ENCODE results near the gene UBR3. TPM values are rescaled to one million over a fixed set of nuclear protein-coding genes. Genes with fewer than 3 reads are reported as not detected.

The UBR3 gene
- polyA plus RNA-seq, 1 donor from 2014 or later, result 75.2 TPM

- no peak for TF ChIP-seq SMC3 (conservative IDR thresholded peaks at IDR 0.05; ENCODE audit: poor library complexity)
- no peak for TF ChIP-seq MXI1 (conservative IDR thresholded peaks at IDR 0.05; ENCODE audit: poor library complexity, severe bottlenecking)
- no peak for TF ChIP-seq RAD21 (conservative IDR thresholded peaks at IDR 0.05)
- TF ChIP-seq POLR2AphosphoS5 (IDR thresholded peaks at IDR 0.05), result no peak
- no peak for TF ChIP-seq CTCF (IDR thresholded peaks at IDR 0.05; ENCODE audit: poor library complexity, severe bottlenecking)
- TF ChIP-seq EZH2 (IDR thresholded peaks at IDR 0.05; ENCODE audit: borderline replicate concordance, insufficient read depth, low read length, poor library complexity, severe bottlenecking), result no peak
- TF ChIP-seq REST (IDR thresholded peaks at IDR 0.05; ENCODE audit: borderline replicate concordance), result no peak
- no peak for TF ChIP-seq EP300 (conservative IDR thresholded peaks at IDR 0.05; ENCODE audit: poor library complexity, severe bottlenecking)
- TF ChIP-seq TAF1 (IDR thresholded peaks at IDR 0.05; ENCODE audit: low read depth), result no peak
- Histone ChIP-seq H3K27ac (ENCODE audit: low read length) (no peak overlapping the region), H3K9me3 (ENCODE audit: low read length) (no peaks in the 10 kb centered on the region)
Observed at GRCh38 chr2:170063456-170064235, 236.4 kb downstream of the UBR3 start.

GRCh38 chr2:170070778-170071177 is 243.5 kb downstream of the UBR3 start:
- no peak overlapping the region for H3K4me2 ChIP-seq (ENCODE audit: low read length)
- H3K9me2 ChIP-seq (ENCODE audit: insufficient read depth, low read length), result no peaks in the 10 kb centered on the region
- no peaks in the 10 kb centered on the region for H4K20me1 ChIP-seq (ENCODE audit: insufficient read depth)
- no peak overlapping the region for H3K4me3 ChIP-seq (ENCODE audit: low read length)
- H3K27ac ChIP-seq (ENCODE audit: low read length), result no peak overlapping the region
- peaks cover 6% of the 10 kb centered on the region for H3K9me3 ChIP-seq (ENCODE audit: low read length)
- no peaks in the 10 kb centered on the region for H3K79me2 ChIP-seq (replicated peaks; ENCODE audit: insufficient read depth, low read length)
- TF ChIP-seq EP300 (conservative IDR thresholded peaks at IDR 0.05; ENCODE audit: poor library complexity, severe bottlenecking), result no peak
- no peak for TF ChIP-seq TAF1 (IDR thresholded peaks at IDR 0.05; ENCODE audit: low read depth)
- TF ChIP-seq REST (IDR thresholded peaks at IDR 0.05; ENCODE audit: borderline replicate concordance), result no peak
- TF ChIP-seq MXI1 (conservative IDR thresholded peaks at IDR 0.05; ENCODE audit: poor library complexity, severe bottlenecking), result no peak
- H3K36me3 ChIP-seq (ENCODE audit: insufficient read depth, low read length), result peaks cover 15% of the 10 kb centered on the region
- H3K9ac ChIP-seq (ENCODE audit: low read length), result no peak overlapping the region
- H3K27me3 ChIP-seq (ENCODE audit: insufficient read depth, low read depth, low read length), result no peaks in the 10 kb centered on the region
- no peaks in the 10 kb centered on the region for H3F3A ChIP-seq (ENCODE audit: insufficient read depth, low read length, poor library complexity, severe bottlenecking)
- H2AFZ ChIP-seq (ENCODE audit: low read depth, low read length), result no peak overlapping the region

More at GRCh38 chr2:170063456-170064235, 236.4 kb downstream of the UBR3 start:
- no peaks in the 10 kb centered on the region for H4K20me1 ChIP-seq (ENCODE audit: insufficient read depth)
- H3F3A ChIP-seq (ENCODE audit: insufficient read depth, low read length, poor library complexity, severe bottlenecking), result no peaks in the 10 kb centered on the region
- no peak overlapping the region for H3K9ac ChIP-seq (ENCODE audit: low read length)
- H3K79me2 ChIP-seq (replicated peaks; ENCODE audit: insufficient read depth, low read length), result no peaks in the 10 kb centered on the region
- H3K27me3 ChIP-seq (ENCODE audit: insufficient read depth, low read depth, low read length), result no peaks in the 10 kb centered on the region
- H3K4me2 ChIP-seq (ENCODE audit: low read length), result no peak overlapping the region
- no peak overlapping the region for H3K4me3 ChIP-seq (ENCODE audit: low read length)
- H3K36me3 ChIP-seq (ENCODE audit: insufficient read depth, low read length), result no peaks in the 10 kb centered on the region
- H2AFZ ChIP-seq (ENCODE audit: low read depth, low read length), result no peak overlapping the region
- H3K9me2 ChIP-seq (ENCODE audit: insufficient read depth, low read length), result no peaks in the 10 kb centered on the region
